Liver (tissue), 9 donors: Measurements from ENCODE around the gene ORC4. TPM values are rescaled to one million over a fixed set of nuclear protein-coding genes. Genes with fewer than 3 reads are reported as not detected.

Source experiments
- DNase-seq: peaks from one replicate; pipeline ENCODE4 v3.0.0-alpha.2; 2017; ENCODE audit warnings: low spot score
- H3K27ac ChIP-seq, 2 donors: one replicate each; pipeline ENCODE4 v1.7.0; 2013; ENCODE audit warnings: inconsistent platforms in 2 of 2, low read length in 2 of 2, control low read depth in 1 of 2, low read depth in 1 of 2, mild to moderate bottlenecking in 1 of 2
- H3K27me3 ChIP-seq, 4 donors: one replicate each; pipeline versions ENCODE4 v1.6.1 to v1.7.0; 2013; ENCODE audit warnings: low read length in 3 of 4, inconsistent platforms in 1 of 4, mild to moderate bottlenecking in 1 of 4, moderate library complexity in 1 of 4; ENCODE audit not compliant: control insufficient read depth in 4 of 4, insufficient read depth in 4 of 4
- H3K36me3 ChIP-seq, 4 donors: one replicate each; pipeline versions ENCODE4 v1.6.1 to v1.7.0; 2013; ENCODE audit warnings: low read length in 3 of 4, mild to moderate bottlenecking in 3 of 4, low read depth in 1 of 4, moderate library complexity in 1 of 4; ENCODE audit not compliant: control insufficient read depth in 4 of 4, insufficient read depth in 3 of 4
- H3K4me1 ChIP-seq, 4 donors: one replicate each; pipeline versions ENCODE4 v1.6.1 to v1.7.0; 2013; ENCODE audit warnings: low read length in 3 of 4, mild to moderate bottlenecking in 3 of 4, moderate library complexity in 1 of 4; ENCODE audit not compliant: control insufficient read depth in 4 of 4, insufficient read depth in 4 of 4
- H3K4me3 ChIP-seq, 3 donors: one replicate each; pipeline versions ENCODE4 v1.6.1 to v1.7.0; 2013; ENCODE audit warnings: low read length in 3 of 3, control low read depth in 1 of 3, low read depth in 1 of 3, mild to moderate bottlenecking in 1 of 3
- H3K9ac ChIP-seq, 2 donors: one replicate each; pipeline ENCODE4 v1.7.0; 2013; ENCODE audit warnings: low read length in 2 of 2, mild to moderate bottlenecking in 2 of 2, moderate library complexity in 2 of 2, control low read depth in 1 of 2, low read depth in 1 of 2
- H3K9me3 ChIP-seq, 4 donors: one replicate each; pipeline versions ENCODE4 v1.6.1 to v1.7.0; 2013; ENCODE audit warnings: low read length in 3 of 4; ENCODE audit not compliant: control insufficient read depth in 4 of 4
- ATF3 ChIP-seq: IDR thresholded peaks from 2 replicates; pipeline ENCODE4 v1.6.1; 2016; ENCODE audit warnings: antibody characterized with exemption
- EGR1 ChIP-seq, 2 donors: IDR thresholded peaks; 2 replicates each; pipeline ENCODE4 v1.6.1; 2016 to 2018; ENCODE audit warnings: antibody characterized with exemption in 2 of 2, low read depth in 2 of 2
- FOXA1 ChIP-seq: IDR thresholded peaks from 2 replicates; pipeline ENCODE4 v1.6.1; 2016; ENCODE audit warnings: antibody characterized with exemption
- FOXA2 ChIP-seq: IDR thresholded peaks from 2 replicates; pipeline ENCODE4 v1.6.1; 2016; ENCODE audit warnings: antibody characterized with exemption
- GABPA ChIP-seq, 2 donors: IDR thresholded peaks in 1 of 2; conservative IDR thresholded peaks in 1 of 2; 2 replicates each; pipeline ENCODE4 v1.6.1; 2016; ENCODE audit warnings: antibody characterized with exemption in 2 of 2, mild to moderate bottlenecking in 1 of 2, moderate library complexity in 1 of 2
- HNF4A ChIP-seq, 2 donors: conservative IDR thresholded peaks; 2 replicates each; pipeline ENCODE4 v1.6.1; 2016; ENCODE audit warnings: antibody characterized with exemption in 2 of 2, mild to moderate bottlenecking in 2 of 2
- HNF4G ChIP-seq: IDR thresholded peaks from 2 replicates; pipeline ENCODE4 v1.6.1; 2016; ENCODE audit warnings: antibody characterized with exemption
- JUND ChIP-seq, 2 donors: IDR thresholded peaks; 2 replicates each; pipeline ENCODE4 v1.6.1; 2016; ENCODE audit warnings: antibody characterized with exemption in 2 of 2
- MAX ChIP-seq: IDR thresholded peaks from 2 replicates; pipeline ENCODE4 v1.6.1; 2016; ENCODE audit warnings: antibody characterized with exemption
- NR2F2 ChIP-seq: IDR thresholded peaks from 2 replicates; pipeline ENCODE4 v1.6.1; 2016; ENCODE audit warnings: antibody characterized with exemption
- RAD21 ChIP-seq, 2 donors: IDR thresholded peaks; 2 replicates each; pipeline ENCODE4 v1.6.1; 2016; ENCODE audit warnings: antibody characterized with exemption in 2 of 2, mild to moderate bottlenecking in 2 of 2
- RXRA ChIP-seq, 2 donors: IDR thresholded peaks; 2 replicates each; pipeline ENCODE4 v1.6.1; 2017 to 2018; ENCODE audit warnings: antibody characterized with exemption in 2 of 2, mild to moderate bottlenecking in 1 of 2
- SP1 ChIP-seq: IDR thresholded peaks from 2 replicates; pipeline ENCODE4 v1.6.1; 2018; ENCODE audit warnings: antibody characterized with exemption, mild to moderate bottlenecking
- TAF1 ChIP-seq: conservative IDR thresholded peaks from 2 replicates; pipeline ENCODE4 v1.6.1; 2016; ENCODE audit warnings: antibody characterized with exemption, mild to moderate bottlenecking
- YY1 ChIP-seq: IDR thresholded peaks from 2 replicates; pipeline ENCODE4 v1.6.1; 2016; ENCODE audit warnings: antibody characterized with exemption, mild to moderate bottlenecking
- ZBTB33 ChIP-seq: IDR thresholded peaks from 2 replicates; pipeline ENCODE4 v1.6.1; 2016; ENCODE audit warnings: antibody characterized with exemption
- WGBS: extraction: QIAGEN DNeasy Blood & Tissue Kit; methylation state at CpG from one replicate; pipeline ENCODE4 v1.1.7; 2013; 5-methylcytosine and 5-hydroxymethylcytosine counted together
- polyA plus RNA-seq, 2 donors: library from polyadenylated mRNA; stranded (reverse) in 1 of 2; unstranded in 1 of 2; fragments of 200-250 nt in 1 of 2; fragments of >200 nt in 1 of 2; fragmentation: Nextera tagmentation in 1 of 2; extraction: Ambion mirVana in 1 of 2; gene quantifications; one replicate each; pipeline versions ENCODE4 v1.2.1 to v1.2.3, GENCODE V29; 2013 to 2015
- total RNA-seq, 2 donors: library from RNA; depleted of rRNA; stranded (reverse); fragments of >200 nt; gene quantifications; one replicate each; pipeline ENCODE4 v1.2.3, GENCODE V29; 2014
- TF ChIP-seq, protein P1 (sequence below): fragments of 150-350 bp; IDR thresholded peaks from 2 replicates; pipeline ENCODE4 v1.5.1; 2017; ENCODE audit warnings: improper control_type of control experiment, low read depth, low read length; ENCODE audit not compliant: missing input control
- TF ChIP-seq, protein P2 (sequence below): IDR thresholded peaks from 2 replicates; pipeline ENCODE4 v1.6.1; 2016; ENCODE audit warnings: antibody characterized with exemption, mild to moderate bottlenecking
- donor health status: healthy.
- donor health status: healthy.
- donor health status: healthy.
- donor health status: healthy.
- donor health status: healthy.

Gene ORC4
- total and polyA plus RNA-seq, 4 donors, result 9.7 to 50.2 (median 23.3) TPM

DNA sequence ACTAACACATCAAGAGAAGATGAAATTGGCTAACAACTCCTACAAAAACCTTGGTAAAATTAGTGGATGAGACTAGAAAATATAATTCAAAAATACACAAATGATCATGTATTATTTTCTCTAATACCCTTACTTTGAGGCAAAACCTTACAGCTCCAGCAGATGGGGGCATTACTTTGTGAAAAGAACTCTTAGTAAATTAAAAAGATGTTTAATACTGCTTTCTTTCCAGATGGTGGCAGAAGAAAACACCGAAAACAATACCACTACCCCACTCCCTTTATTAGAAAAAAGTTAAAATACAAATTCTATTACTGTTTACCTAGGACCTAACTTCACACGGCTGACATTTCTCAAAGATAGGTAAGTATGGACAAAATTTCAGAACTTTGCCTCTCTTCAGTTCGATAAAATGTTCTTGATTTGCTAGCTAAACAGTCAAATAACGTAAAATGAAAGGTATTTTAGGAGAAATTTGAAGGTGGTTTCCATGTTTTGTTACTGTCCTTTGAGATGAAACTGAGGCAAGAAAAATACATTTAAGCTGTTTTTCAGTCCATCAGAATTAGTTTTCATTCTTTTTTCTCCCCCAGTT lies 30.6 kb downstream of the ORC4 start:
- no peaks in the 10 kb centered on the region for H3K9me3 ChIP-seq
- no peak overlapping the region for H3K4me3 ChIP-seq
- H3K27ac ChIP-seq, result no peak overlapping the region
- H3K36me3 ChIP-seq, result no peaks in the 10 kb centered on the region
- TF ChIP-seq TAF1 (no peak), ZBTB33 (no peak), RAD21 (IDR thresholded peaks at IDR 0.05) (peak; percentile 94 to 95), HNF4A (conservative IDR thresholded peaks at IDR 0.05) (no peak), MAX (no peak), JUND (IDR thresholded peaks at IDR 0.05) (no peak), NR2F2 (no peak), FOXA2 (no peak), YY1 (no peak), GABPA (IDR thresholded peaks at IDR 0.05 in 1 of 2, conservative IDR thresholded peaks at IDR 0.05 in 1 of 2) (no peak), HNF4G (no peak), FOXA1 (no peak), RXRA (IDR thresholded peaks at IDR 0.05) (no peak), SP1 (no peak)
- TF ChIP-seq, protein P1, sequence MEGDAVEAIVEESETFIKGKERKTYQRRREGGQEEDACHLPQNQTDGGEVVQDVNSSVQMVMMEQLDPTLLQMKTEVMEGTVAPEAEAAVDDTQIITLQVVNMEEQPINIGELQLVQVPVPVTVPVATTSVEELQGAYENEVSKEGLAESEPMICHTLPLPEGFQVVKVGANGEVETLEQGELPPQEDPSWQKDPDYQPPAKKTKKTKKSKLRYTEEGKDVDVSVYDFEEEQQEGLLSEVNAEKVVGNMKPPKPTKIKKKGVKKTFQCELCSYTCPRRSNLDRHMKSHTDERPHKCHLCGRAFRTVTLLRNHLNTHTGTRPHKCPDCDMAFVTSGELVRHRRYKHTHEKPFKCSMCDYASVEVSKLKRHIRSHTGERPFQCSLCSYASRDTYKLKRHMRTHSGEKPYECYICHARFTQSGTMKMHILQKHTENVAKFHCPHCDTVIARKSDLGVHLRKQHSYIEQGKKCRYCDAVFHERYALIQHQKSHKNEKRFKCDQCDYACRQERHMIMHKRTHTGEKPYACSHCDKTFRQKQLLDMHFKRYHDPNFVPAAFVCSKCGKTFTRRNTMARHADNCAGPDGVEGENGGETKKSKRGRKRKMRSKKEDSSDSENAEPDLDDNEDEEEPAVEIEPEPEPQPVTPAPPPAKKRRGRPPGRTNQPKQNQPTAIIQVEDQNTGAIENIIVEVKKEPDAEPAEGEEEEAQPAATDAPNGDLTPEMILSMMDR, result peak; percentile 66
- TF ChIP-seq, protein P2, sequence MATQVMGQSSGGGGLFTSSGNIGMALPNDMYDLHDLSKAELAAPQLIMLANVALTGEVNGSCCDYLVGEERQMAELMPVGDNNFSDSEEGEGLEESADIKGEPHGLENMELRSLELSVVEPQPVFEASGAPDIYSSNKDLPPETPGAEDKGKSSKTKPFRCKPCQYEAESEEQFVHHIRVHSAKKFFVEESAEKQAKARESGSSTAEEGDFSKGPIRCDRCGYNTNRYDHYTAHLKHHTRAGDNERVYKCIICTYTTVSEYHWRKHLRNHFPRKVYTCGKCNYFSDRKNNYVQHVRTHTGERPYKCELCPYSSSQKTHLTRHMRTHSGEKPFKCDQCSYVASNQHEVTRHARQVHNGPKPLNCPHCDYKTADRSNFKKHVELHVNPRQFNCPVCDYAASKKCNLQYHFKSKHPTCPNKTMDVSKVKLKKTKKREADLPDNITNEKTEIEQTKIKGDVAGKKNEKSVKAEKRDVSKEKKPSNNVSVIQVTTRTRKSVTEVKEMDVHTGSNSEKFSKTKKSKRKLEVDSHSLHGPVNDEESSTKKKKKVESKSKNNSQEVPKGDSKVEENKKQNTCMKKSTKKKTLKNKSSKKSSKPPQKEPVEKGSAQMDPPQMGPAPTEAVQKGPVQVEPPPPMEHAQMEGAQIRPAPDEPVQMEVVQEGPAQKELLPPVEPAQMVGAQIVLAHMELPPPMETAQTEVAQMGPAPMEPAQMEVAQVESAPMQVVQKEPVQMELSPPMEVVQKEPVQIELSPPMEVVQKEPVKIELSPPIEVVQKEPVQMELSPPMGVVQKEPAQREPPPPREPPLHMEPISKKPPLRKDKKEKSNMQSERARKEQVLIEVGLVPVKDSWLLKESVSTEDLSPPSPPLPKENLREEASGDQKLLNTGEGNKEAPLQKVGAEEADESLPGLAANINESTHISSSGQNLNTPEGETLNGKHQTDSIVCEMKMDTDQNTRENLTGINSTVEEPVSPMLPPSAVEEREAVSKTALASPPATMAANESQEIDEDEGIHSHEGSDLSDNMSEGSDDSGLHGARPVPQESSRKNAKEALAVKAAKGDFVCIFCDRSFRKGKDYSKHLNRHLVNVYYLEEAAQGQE, result no peak
- H3K4me1 ChIP-seq, result peaks cover 2 to 13% (median 3%) of the 10 kb centered on the region in 4 donors
- H3K9ac ChIP-seq, result no peak overlapping the region
- no peaks in the 10 kb centered on the region for H3K27me3 ChIP-seq
- 49% methylated on average over 4 of the region's 4 CpGs for WGBS
- no peak for DNase-seq

GRCh38 chr2:147989102-147989501 lies 31.4 kb downstream of the ORC4 start:
- Histone ChIP-seq H3K36me3 (no peaks in the 10 kb centered on the region), H3K9ac (no peak overlapping the region), H3K4me1 (peaks cover 2 to 13% (median 3%) of the 10 kb centered on the region in 4 donors), H3K27ac (no peak overlapping the region), H3K27me3 (no peaks in the 10 kb centered on the region), H3K9me3 (no peaks in the 10 kb centered on the region), H3K4me3 (no peak overlapping the region)
- no peak for DNase-seq
- WGBS, result 97% methylated on average over 3 of the region's 3 CpGs
- TF ChIP-seq EGR1 (IDR thresholded peaks at IDR 0.05; ENCODE audit: low read depth in 2 of 2), result no peak
- no peak for TF ChIP-seq YY1
- no peak for TF ChIP-seq SP1
- TF ChIP-seq HNF4A (conservative IDR thresholded peaks at IDR 0.05), result no peak
- no peak for TF ChIP-seq FOXA2
- TF ChIP-seq, protein P1, result no peak
- TF ChIP-seq MAX, result no peak
- TF ChIP-seq ATF3, result no peak
- no peak for TF ChIP-seq NR2F2
- no peak for TF ChIP-seq JUND (IDR thresholded peaks at IDR 0.05)
